Colon (tissue), 2 donors: ENCODE results near the gene COQ10A.

Experiments
- FAIRE-seq: peaks from 2 replicates; lab custom pipeline; 2012; peaks lifted over from hg19 to GRCh38; lab: Jason Lieb, UNC
- donor health status: control.
- donor health status: control.

COQ10A gene

GRCh38 chr12:56315622-56316473, 49.1 kb downstream of the COQ10A start, which contains the start of gene CNPY2:
TSS of gene CNPY2 (minus strand) at chr12:56315988. CDS start at chr12:56315217, 771 bp downstream.
- FAIRE-seq, result no peak

GRCh38 chr12:56317675-56318074, 50.9 kb downstream of the COQ10A start:
- no peak for FAIRE-seq
